Stimulated activated CD4-positive, alpha-beta T cell treated with anti-CD3 and anti-CD28 coated beads, Interleukin-4, amount 100 ng/mL, for 24 hours (primary cell): ENCODE results near the gene EGR2.
"Not testable (repeated sequence)": the region's sequence is repeated elsewhere in the genome, so short reads cannot be mapped to it uniquely, and the experiment has no call there.

ENCODE experiments used
- DNase-seq: peaks from one replicate; pipeline ENCODE4 v3.0.0-alpha.2; 2020

The EGR2 gene

DNA sequence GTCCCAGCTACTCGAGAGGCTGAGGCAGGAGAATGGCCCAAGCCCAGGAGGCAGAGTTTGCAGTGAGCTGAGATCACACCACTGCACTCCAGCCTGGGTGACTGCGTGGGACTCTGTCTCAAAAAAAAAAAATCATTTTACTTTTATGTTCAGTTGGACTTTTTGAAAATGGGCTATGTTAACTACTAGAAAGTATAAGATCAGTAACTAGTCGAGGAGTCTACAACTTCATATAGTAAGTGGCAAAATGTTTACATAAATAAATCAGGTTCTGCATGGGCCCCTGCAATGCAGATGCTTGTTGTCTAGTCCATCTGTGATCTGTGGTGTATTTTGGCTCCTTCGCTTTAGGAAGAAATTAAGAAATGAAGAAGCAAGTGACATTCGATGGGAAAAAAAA lies 23.9 kb downstream of the EGR2 start:
- DNase-seq = no peak

DNA sequence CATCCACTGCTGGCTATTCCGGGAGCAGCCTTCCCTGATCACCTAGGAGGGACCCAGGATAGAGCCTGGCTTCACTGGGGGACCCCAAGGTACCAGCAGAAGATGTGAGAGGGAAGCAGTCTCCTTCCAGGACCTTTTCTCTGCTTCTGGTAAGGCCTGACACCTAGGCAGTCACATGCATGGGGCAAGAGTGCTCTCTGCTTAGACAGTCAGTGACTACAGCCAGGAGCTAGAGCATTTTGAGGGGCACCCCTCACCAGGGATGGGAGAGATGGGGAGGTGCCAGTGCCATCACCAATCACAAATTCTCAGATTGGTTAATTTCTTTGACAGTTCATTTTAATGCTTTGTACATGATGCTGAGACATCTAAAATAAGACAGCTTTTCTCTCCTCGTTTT lies 25.6 kb downstream of the EGR2 start:
- DNase-seq = no peak

DNA sequence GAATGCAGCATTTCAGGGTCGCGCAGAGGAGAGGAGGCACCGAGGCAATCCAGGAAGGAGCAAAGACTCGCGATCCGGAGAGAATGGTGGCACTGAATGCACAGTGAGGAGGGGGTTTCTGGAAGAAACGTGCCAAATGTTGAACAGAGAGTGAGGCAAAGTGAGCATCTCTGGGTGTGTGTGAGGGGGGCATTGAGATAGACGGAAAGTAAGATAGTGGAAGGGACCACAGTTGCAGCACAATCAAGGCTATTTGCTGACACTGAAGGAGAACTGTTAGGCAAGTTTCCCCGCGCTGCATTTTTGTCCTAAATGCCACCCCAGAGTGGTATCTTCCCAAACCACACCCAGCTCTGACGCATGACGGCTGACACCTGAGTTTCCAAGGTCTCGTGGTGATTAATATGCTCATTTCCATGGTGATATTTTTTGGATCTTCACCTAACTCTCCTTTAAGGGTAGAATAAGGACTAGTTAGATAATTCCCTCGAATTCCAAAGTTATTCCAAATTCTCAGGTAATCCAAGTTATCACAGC lies 26.1 kb downstream of the EGR2 start:
- no peak for DNase-seq

DNA sequence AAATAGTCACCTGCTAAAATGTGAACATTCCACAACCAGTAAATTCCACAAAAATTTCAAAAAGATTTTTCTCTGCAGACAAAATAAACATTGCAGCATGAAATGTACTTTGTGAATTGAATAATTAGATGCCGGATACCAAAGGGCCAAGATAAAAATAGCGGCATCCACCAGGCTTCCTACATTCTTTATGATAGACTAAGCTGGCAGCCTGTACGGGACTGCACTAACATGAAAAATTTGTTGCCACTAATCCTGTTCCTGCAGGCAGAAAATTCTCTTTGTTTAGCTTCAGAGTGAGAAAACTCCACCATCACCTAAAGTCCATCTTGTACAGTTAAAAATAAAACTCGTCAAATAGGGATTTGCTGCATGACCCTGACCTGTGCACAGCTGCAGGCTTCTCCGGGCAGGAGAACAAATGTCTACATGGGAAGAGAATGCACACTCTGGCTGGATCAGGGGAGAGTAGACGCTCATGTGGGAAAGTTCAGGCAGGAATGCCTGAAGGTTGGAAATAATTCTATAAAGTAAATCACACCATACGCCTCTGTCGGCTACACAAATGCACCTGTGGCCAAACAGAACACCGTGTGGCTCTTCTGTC lies 27.2 kb downstream of the EGR2 start:
- no peak for DNase-seq

DNA sequence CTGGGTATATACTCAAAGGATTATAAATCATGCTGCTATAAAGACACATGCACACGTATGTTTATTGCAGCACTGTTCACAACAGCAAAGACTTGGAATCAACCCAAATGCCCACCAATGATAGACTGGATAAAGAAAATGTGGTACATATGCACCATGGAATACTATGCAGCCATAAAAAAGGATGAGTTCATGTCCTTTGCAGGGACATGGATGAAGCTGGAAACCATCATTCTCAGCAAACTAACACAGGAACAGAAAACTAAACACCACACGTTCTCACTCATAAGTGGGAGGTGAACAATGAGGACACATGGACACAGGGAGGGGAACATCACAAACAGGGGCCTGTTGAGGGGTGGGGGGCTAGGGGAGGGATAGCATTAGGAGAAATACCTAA lies 27.9 kb downstream of the EGR2 start:
- not testable (repeated sequence) for DNase-seq

DNA sequence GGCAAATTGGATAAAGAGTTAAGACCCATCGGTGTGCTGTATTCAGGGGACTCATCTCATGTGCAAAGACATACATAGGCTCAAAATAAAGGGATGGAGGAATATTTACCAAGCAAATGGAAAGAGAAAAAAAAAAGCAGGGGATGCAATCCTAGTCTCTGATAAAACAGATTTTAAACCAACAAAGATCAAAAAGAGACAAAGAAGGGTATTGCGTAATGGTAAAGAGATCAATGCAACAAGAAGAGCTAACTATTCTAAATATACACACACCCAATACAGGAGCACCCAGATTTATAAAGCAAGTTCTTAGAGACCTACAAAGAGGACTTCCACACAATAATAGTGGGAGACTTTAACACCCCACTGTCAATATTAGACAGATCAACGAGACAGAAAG lies 31.6 kb downstream of the EGR2 start:
- DNase-seq = not testable (repeated sequence)

DNA sequence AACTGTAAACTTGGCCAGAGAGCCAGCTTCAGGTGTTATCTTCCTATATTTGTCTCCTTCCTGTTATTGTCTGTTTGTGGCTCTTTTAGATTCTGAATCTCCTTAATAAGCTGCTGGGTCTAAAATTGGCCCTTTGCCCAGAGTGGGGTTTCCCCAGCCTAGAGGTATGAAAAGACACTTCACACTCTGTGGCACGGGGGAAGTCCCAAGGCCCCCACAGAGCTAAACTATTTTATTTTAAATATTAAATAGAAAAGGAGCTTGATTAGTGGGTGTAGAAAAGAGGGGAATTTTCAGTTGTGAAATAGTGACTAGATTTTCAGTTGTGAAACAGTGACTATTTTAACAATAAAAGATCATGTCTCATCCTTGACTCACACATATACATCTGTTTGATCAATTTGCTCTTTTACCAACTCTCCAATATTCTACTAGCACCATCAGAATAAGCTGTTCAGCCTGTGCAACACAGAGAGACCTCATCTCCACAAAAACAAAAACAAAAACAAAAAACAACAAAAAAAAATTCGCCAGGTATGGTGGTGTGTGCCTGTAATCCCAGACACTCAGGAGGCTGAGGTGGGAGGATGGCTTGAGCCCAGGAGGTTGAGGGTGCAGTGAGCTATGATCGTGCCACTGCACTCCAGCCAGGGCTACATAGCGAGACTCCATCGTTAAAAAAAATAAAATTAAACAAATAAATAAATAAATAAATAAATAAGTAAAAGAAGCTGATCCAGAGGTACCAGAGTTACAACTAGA lies 36.5 kb downstream of the EGR2 start:
- DNase-seq = peak; percentile 95

DNA sequence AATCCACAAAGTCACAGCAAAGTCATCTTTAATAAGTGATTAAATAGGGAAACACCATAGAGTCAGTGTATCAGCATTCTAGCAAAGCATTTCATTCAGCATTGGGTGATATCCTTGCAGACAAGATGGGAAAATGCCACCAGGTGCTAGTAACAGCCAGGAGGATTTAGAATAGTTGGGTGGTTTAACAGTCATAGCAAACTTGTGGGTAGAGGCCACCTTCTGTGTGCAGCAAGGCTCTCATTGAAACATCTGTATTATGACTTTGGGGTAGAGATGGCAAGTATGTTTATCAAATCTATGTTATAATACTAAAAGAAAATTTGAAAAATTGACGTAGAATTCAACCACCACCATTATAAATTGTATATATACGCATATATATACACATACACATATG lies 38.0 kb downstream of the EGR2 start:
- DNase-seq = peak; percentile 37

DNA sequence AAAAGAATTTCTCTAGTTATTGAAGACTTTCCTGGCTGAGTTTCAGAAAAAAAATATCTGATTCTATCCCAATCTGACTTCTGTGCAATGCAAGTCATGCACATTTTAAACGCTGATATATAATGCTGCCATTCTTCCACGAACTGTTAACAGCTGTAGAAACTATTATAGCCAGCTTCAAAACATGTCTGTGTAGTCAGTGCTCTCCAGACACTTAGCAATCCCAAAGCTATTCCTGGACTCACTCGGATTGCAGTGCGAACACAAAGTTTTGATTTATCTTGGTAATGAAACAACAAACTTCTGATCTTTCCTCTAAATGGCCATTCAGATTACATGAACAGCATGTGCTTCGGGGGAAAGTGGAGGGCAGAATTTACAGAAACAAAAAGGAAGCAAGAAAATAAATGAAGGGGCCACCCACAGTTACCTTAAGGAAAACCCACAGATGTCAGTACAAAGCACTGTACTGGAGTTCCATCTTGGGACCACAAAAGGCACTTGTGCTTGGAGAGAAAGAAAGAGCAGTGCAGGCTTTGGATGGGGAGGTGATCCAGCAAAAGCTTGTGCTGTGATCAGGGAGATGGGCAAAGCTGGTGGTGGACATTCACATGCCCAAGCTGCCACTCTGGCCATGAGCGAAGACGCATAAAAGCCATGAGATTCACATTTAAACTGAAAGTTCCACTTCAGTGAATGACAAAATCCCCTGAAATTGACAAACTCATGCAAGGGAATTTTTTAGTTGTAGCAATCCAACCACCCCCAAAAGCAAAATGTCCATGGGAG lies 43.8 kb downstream of the EGR2 start:
- DNase-seq = no peak

DNA sequence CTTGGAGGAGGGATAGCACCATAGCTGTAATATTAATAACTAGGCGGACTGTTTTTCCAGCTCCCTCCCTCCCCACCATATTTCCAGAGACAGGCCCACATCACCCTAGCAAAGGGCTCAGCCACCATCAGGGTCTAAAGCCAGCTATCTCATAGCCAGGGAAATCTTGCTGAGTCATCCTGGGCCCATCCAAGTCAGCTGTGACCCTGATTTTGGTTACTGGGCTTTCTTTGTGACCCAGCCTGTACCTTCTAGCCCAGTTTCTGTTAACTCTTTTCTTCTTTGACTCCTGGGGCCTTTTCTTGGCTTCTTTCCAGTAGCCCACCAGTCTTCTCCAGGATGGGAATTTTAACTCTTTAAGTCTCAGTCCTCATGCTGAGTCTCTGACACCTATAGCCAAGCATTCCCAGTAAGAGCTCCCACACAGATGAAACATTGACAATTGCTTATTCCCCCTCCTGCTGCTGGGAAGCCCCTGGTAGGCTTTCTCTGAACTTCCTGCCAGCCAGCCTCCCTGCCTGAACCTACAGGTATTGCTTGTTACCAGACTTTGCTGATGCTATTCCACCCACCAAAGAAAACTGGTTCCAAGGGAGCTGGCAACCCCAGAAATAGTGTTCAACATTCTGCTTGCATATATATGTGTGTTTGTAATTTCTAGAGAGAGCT lies 46.5 kb downstream of the EGR2 start:
- DNase-seq = no peak

DNA sequence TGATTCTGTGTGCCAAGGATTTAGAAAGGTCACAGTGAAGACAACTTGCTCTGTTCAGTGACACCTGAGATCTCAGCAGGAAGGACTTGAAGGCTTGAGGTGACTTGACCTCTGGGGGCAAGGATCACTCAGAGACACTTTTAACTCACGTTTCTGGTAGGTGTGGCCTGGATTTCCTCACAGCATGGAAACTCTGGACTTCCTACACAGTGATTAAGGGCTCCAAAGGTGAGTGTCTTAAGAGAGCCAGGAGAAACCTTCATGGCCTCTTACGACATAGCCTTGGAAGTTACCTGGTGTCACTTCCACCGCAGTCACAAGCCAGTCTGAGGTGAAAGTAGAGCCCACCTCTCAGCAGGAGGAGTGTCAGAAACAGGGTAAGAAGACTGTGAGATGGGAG lies 49.8 kb downstream of the EGR2 start:
- no peak for DNase-seq

DNA sequence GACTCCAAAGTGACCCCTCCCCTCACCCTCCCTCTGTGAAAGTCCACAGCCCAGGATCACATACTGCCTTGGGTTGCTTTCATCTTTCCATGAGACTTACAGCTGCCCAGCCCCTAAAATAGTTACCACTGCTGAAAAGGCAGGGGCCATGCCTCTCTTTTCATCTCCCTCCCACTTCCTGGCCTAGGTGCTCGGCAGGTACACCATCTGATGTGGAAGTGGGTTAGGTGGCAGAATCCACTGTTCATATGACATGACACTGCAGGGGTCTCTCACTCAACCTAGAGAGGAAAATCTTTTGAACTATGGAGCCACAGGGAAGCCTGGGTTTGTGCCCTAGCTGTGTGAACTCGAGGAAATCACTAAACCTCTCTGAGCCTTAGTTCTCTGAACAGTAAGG lies 50.4 kb downstream of the EGR2 start:
- DNase-seq = no peak

DNA sequence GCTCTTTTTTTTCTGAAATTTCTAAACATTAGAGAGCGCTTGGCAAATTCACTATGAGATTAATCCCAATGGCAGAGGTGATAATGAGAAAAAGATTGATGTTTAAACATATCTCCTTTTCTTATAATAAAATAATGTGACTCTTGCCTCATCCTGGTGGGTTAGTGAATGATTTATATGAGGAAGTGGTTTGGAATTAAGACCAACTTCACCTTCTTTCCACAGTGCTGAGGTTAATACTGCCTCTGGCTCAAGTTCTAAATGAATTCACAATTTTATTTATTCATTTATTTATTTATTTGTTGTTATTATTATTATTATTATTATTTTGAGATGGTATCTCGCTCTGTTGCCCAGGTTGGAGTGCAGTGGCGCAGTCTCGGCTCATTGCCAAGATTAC lies 52.2 kb downstream of the EGR2 start:
- DNase-seq = no peak

DNA sequence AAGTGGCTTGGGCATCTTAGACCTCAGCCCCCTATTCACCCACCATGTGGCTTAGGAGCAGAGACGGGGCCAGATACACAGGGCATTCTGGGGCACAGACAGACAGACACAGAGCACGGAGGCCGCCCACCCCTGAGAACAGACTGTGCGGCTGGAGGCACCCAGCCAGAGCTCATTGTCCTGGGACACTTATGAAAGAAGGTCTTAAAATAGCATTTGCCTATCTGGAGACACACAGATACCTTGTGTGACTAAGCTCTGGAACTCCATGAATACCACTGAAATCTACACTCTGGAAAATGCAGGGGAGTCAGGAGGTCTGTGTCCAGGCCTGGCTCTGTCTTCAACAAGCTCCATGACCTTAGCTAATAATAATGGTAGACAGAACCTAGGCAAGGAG lies 53.0 kb downstream of the EGR2 start:
- no peak for DNase-seq
